Astrocyte of the spinal cord (primary cell): Measurements from ENCODE around the gene IFNK.

Experiments used
- DNase-seq: peaks from one replicate; pipeline ENCODE4 v3.0.0; 2011; ENCODE audit warnings: low read depth, low spot score
- H3K4me3 ChIP-seq: 2 replicates; pipeline ENCODE4 v1.5.1; 2011; ENCODE audit warnings: low read depth, mild to moderate bottlenecking, low read length, moderate library complexity
- CTCF ChIP-seq: IDR thresholded peaks from 2 replicates; pipeline ENCODE4 v1.5.1; 2012; ENCODE audit warnings: low read depth, mild to moderate bottlenecking, low read length, inconsistent platforms
- in situ Hi-C: cut with HindIII; loops from 2 replicates; pipeline ENCODE4 v1.10.0; 2017; ENCODE audit warnings: low sequenced_read_pairs

The IFNK gene

DNA sequence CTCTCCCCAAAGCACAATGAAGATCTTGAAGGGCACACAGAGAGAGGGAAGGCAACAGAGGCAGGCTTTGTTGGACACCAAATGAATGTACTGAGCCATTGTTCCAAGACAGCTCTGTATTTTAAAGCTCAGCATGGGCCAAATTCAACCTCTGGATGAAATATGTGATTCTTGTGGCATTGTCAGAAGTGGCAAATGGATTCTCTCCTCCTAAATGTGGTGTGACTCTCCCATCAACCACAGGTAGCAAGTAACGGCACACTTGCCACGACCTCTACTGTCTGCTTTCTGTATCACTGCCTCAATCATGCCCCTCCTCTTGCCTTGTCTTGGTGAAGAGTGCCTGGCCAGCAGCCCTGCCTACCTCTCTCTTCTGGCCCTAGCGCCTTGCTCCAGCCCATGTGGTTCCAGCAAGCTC lies 11.6 kb downstream of the IFNK start:
- TF ChIP-seq CTCF, result no peak

GRCh38 chr9:27536168-27536567 lies 12.1 kb downstream of the IFNK start:
- no peak for DNase-seq
- no peak for TF ChIP-seq CTCF
- no peak overlapping the region for H3K4me3 ChIP-seq
- in situ Hi-C loops, result no loop called here

More for the DNA sequence above, 11.6 kb downstream of the IFNK start:
- in situ Hi-C loops, result no loop called here
- H3K4me3 ChIP-seq, result no peak overlapping the region
- DNase-seq, result no peak

DNA sequence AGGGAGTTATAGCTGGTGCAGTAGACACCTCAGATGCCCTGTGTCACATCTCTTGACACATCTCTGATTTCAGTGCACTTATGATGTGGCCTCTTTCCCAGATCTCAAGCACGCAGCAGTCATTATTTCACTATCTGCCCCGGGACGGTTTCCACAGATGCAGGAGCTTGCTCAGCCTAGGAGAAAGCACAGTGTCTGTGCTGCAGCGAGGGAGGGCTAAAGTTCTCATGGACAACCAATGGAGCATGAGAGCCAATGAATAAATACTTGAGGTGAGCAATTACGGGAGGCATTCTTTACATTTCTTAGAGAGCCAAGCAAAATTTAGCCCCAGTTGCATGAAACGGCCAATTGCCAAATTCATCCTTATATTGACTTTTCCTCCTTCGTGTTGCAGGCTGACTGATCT lies 12.9 kb downstream of the IFNK start:
- no peak overlapping the region for H3K4me3 ChIP-seq
- no peak for TF ChIP-seq CTCF
- no peak for DNase-seq
- in situ Hi-C loops, result no loop called here

- in situ Hi-C loops, result no loop called here
- no peak for DNase-seq
- no peak for TF ChIP-seq CTCF
- no peak overlapping the region for H3K4me3 ChIP-seq
Observed at GRCh38 chr9:27537756-27538155, 13.7 kb downstream of the IFNK start.

DNA sequence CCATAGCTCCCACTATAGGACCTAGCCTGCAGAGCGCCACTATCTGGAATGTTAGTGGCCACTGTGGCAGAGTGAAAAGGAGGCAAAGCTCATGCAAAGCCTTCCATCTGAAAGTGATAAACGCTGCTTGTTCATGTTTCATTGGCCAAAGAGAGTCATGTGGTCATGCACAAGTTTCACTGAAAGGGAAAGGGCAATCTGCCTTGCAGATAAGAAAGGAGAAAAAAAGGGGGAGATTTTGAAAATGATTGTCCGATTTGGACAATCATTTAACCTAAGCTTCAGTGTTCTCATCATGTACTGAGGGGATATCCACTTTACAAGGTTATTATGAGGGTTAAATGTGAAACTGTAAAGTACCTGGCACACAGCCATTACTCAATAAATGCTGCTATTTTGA lies 14.6 kb downstream of the IFNK start:
- TF ChIP-seq CTCF, result no peak
- DNase-seq, result no peak
- no peak overlapping the region for H3K4me3 ChIP-seq
- in situ Hi-C loops, result no loop called here

DNA sequence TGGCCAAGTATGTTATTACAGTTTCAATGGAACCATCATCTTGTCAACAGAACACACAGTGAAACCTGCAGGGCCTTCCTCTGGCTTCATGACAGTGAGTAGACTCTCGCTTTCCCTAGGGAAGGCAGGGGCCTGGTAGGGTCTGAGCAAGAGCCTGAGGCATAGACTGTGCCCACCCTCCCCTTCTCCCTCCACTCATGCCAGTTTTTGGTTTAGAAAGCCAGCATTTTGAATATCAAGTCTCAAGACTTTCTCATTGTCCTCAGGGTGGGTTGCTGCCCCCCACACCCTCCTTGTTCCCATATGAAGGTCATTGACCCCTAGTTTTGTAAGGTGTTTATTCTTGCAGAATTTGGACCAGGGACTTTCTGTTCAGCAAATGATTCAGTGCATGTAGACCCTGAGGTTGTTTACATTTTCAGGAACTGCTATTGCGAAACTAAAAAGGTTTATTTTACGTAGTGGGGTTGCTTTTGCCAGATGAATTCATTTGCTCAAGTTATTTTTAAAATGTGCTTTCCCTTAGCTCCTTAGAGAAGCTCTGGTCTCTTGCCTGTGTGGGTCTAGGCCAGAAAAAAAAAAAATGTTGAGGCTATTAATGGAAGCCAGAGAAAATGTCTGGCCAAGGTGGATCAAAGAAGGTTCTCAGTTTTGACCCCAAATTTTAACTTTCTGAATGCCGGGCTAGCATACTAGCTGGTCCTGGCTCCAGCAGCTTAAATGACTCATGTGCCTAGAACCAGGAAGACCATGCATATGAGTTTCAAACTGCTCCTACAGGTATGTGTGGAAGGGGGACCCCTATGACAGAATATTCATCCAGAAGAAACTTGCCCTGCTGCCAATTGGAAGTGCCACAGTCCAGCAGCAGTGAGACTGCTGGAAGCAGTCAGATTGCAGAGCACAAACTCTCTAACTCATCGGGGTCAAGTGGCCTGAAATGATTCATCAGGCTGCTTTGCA lies 15.7 kb downstream of the IFNK start:
- no peak overlapping the region for H3K4me3 ChIP-seq
- TF ChIP-seq CTCF, result no peak
- in situ Hi-C loops, result no loop called here
- peak; percentile 46 for DNase-seq
